B cell (primary cell): ENCODE data around the gene EML3. TPM values are rescaled to one million over a fixed set of nuclear protein-coding genes. Genes with fewer than 3 reads are reported as not detected.
A peak's percentile ranks its signal among the peaks of the same experiment; 100 is the strongest.

Source experiments
- ATAC-seq: fragments of 200-7000 bp; cut with Tn5 transposase; one replicate; pipeline ENCODE4 v1.10.0; 2021; ENCODE audit warnings: low read depth, mild to moderate bottlenecking, moderate number of reproducible peaks, moderate library complexity
- CTCF ChIA-PET: fragments of 350-600 bp; sonication (Branson Sonifier 250); formaldehyde crosslinking; loops from one replicate; lab custom pipeline; 2021; ENCODE audit warnings: antibody characterized with exemption, inconsistent platforms; lab: Charles Lee
- POLR2A ChIA-PET: fragments of 350-600 bp; sonication (Branson Sonifier 250); formaldehyde crosslinking; loops from one replicate; lab custom pipeline; 2021; ENCODE audit warnings: antibody characterized with exemption; lab: Charles Lee
- DNase-seq: peaks from one replicate; pipeline ENCODE4 v3.0.0; 2013
- H2AFZ ChIP-seq: 2 replicates; pipeline ENCODE4 v1.6.1; 2012; ENCODE audit warnings: mild to moderate bottlenecking, low read depth, low read length; ENCODE audit not compliant: insufficient read depth, poor library complexity, severe bottlenecking
- H3K27ac ChIP-seq, 2 donors: 1 replicate in 1 of 2; 2 replicates in 1 of 2; pipeline ENCODE4 v1.5.1; 2012 to 2013; ENCODE audit warnings: low read length in 2 of 2, mild to moderate bottlenecking in 2 of 2, moderate library complexity in 1 of 2
- H3K27me3 ChIP-seq, 4 experiments: fragments of 200-600 bp in 1 of 4; sonication (generic) in 1 of 4; replicated peaks in 1 of 4; 1 replicate in 2 of 4; 2 replicates in 2 of 4; pipeline versions ENCODE4 v1.6.1 to v1.7.0; 2013 to 2016; ENCODE audit warnings: low read length in 3 of 4, mild to moderate bottlenecking in 2 of 4, mixed read lengths in 1 of 4, moderate library complexity in 1 of 4; ENCODE audit not compliant: insufficient read depth in 4 of 4, control insufficient read depth in 3 of 4; ENCODE audit errors: control extremely low read depth in 1 of 4
- H3K36me3 ChIP-seq, 2 experiments: replicated peaks in 1 of 2; 1 replicate in 1 of 2; 2 replicates in 1 of 2; pipeline versions ENCODE4 v1.6.1 to v1.7.1; 2013; ENCODE audit warnings: low read length in 1 of 2; ENCODE audit not compliant: insufficient read depth in 2 of 2, control insufficient read depth in 1 of 2; ENCODE audit errors: control extremely low read depth in 1 of 2, extremely low read depth in 1 of 2
- H3K4me1 ChIP-seq, 2 donors: fragments of 200-600 bp in 1 of 2; sonication (generic) in 1 of 2; 1 replicate in 1 of 2; 2 replicates in 1 of 2; pipeline versions ENCODE4 v1.5.1 to v1.6.1; 2013 to 2017; ENCODE audit warnings: low read length in 2 of 2; ENCODE audit not compliant: control insufficient read depth in 2 of 2, insufficient read depth in 2 of 2
- H3K4me2 ChIP-seq: replicated peaks from 2 replicates; pipeline ENCODE3; 2012; ENCODE audit warnings: mild to moderate bottlenecking, low read depth, low read length; ENCODE audit not compliant: poor library complexity, severe bottlenecking
- H3K4me3 ChIP-seq, 5 experiments: fragments of 200-600 bp in 1 of 5; sonication (generic) in 1 of 5; 1 replicate in 3 of 5; 2 replicates in 2 of 5; pipeline versions ENCODE4 v1.5.1 to v1.7.0; 2011 to 2016; ENCODE audit warnings: low read length in 4 of 5, mild to moderate bottlenecking in 4 of 5, low read depth in 2 of 5, control low read depth in 1 of 5, moderate library complexity in 1 of 5; ENCODE audit not compliant: insufficient read depth in 1 of 5; ENCODE audit errors: control extremely low read depth in 1 of 5, extremely low read depth in 1 of 5
- H3K79me2 ChIP-seq: fragments of 200-600 bp; sonication (generic); one replicate; pipeline ENCODE4 v1.6.0; 2016; ENCODE audit warnings: low read length; ENCODE audit not compliant: control insufficient read depth, insufficient read depth
- H3K9ac ChIP-seq: fragments of 200-600 bp; sonication (generic); 2 replicates; pipeline ENCODE4 v1.6.1; 2017; ENCODE audit warnings: mild to moderate bottlenecking, low read length, moderate library complexity
- H3K9me3 ChIP-seq, 3 donors: one replicate each; pipeline versions ENCODE4 v1.6.1 to v1.7.1; 2013; ENCODE audit warnings: low read length in 2 of 3; ENCODE audit not compliant: control insufficient read depth in 2 of 3, insufficient read depth in 1 of 3; ENCODE audit errors: control extremely low read depth in 1 of 3
- H4K20me1 ChIP-seq: 2 replicates; pipeline ENCODE4 v1.6.0; 2012; ENCODE audit warnings: mild to moderate bottlenecking, low read length; ENCODE audit not compliant: insufficient read depth, control insufficient read depth, poor library complexity, severe bottlenecking
- H3K27ac Mint-ChIP-seq: one replicate; pipeline ENCODE4 v1.8.0; 2021; ENCODE audit warnings: mixed read lengths
- H3K27me3 Mint-ChIP-seq: one replicate; pipeline ENCODE4 v1.8.0; 2021; ENCODE audit warnings: mixed read lengths
- H3K4me1 Mint-ChIP-seq: one replicate; pipeline ENCODE4 v1.8.0; 2021; ENCODE audit warnings: mixed read lengths
- H3K4me3 Mint-ChIP-seq: one replicate; pipeline ENCODE4 v1.8.0; 2021; ENCODE audit warnings: mixed read lengths
- H3K9me3 Mint-ChIP-seq: one replicate; pipeline ENCODE4 v1.8.0; 2022; ENCODE audit warnings: mixed read lengths; ENCODE audit not compliant: insufficient read depth
- EZH2 ChIP-seq: IDR thresholded peaks from 2 replicates; pipeline ENCODE4 v1.6.1; 2012; ENCODE audit warnings: borderline replicate concordance, low read depth, mild to moderate bottlenecking, moderate library complexity, low read length; ENCODE audit not compliant: insufficient read depth, poor library complexity, severe bottlenecking
- WGBS: methylation state at CpG from one replicate; pipeline ENCODE4 v1.1.5; 2013; ENCODE audit warnings: missing lambda C conversion rate; ENCODE audit not compliant: insufficient coverage; 5-methylcytosine and 5-hydroxymethylcytosine counted together
- intact Hi-C: fragments of 100-400 bp; cut with micrococcal nuclease; formaldehyde crosslinking; loops from one replicate; pipeline ENCODE4 v1.10.0; 2022
- polyA plus RNA-seq: library from polyadenylated mRNA; depleted of rRNA; stranded (reverse); fragments of >200 nt; gene quantifications from 2 replicates; pipeline ENCODE4 v1.2.3, GENCODE V29; 2012
- total RNA-seq, 2 donors: library from RNA; stranded (reverse); fragments of 120-200 nt in 1 of 2; gene quantifications; 1 replicate in 1 of 2; 2 replicates in 1 of 2; pipeline versions ENCODE4 v1.2.3 to v1.2.4, GENCODE V29; 2013 to 2022
- TF ChIP-seq, protein P1 (sequence below): fragments of 200-600 bp; IDR thresholded peaks from one replicate; pipeline ENCODE4 v1.8.0; 2022; ENCODE audit warnings: antibody characterized with exemption, mild to moderate bottlenecking

EML3 gene
- total and polyA plus RNA-seq, 2 donors (not counting 1 experiment from before 2014, with no cell fraction given): 127 to 128 TPM

DNA sequence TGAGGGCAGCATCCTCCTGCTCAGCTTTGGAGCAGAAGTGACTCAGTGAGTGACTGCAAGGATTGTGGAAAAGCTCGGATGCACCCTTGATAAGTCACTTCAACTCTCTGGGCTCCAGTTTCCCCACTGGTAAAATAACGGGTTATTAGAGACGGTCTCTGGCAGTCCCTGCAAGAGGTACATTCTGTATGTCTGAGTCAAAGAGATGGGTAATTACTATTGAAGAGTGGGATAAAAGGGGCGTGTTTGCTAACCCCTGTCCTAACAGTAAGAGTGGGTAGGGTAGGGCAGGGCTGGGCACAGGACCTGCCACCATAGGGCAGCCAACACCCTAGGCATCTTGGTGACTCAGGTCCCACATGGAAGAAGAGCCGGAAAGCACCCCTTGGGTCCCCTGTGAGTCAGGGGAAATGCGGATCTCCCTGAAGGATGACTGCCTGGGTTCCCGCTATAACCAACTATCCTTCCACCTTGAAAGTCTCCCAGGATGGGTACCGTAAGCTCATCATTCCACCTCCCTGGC lies 58.7 kb downstream of the EML3 start:
- no peaks in the 10 kb centered on the region for H3K27me3 ChIP-seq
- Mint-ChIP-seq H3K27ac (peak overlapping the region; percentile 96), H3K9me3 (no peaks in the 10 kb centered on the region), H3K4me3 (peak overlapping the region; percentile 70), H3K4me1 (peaks cover 77% of the 10 kb centered on the region), H3K27me3 (no peaks in the 10 kb centered on the region)
- H3K79me2 ChIP-seq: peaks cover 19% of the 10 kb centered on the region
- 93% methylated on average over 7 of the region's 8 CpGs for WGBS
- intact Hi-C loops: loop anchor here (2.0 kb wide), 1 partner anchor 673 kb away; no protein-coding TSS in a partner anchor
- peak overlapping the region; percentile 98 to 99 for H3K27ac ChIP-seq
- ChIA-PET POLR2A (interaction anchor here (0.7 to 9.3 kb wide), 4 partner anchors 12 to 288 kb away, joined by 4 to 119 read pairs (median 10); partner anchors contain the start of genes EEF1G and TUT1), CTCF (interaction anchor here (1.1 to 13.2 kb wide), 4 partner anchors 14 to 129 kb away, joined by 3 to 376 read pairs (median 172); partner anchors contain the start of gene TUT1)
- H3K9me3 ChIP-seq: no peaks in the 10 kb centered on the region
- ATAC-seq: no peak
- no peaks in the 10 kb centered on the region for H4K20me1 ChIP-seq
- no peak overlapping the region for H3K4me3 ChIP-seq
- no peak overlapping the region for H2AFZ ChIP-seq
- peaks cover 2 to 7% of the 10 kb centered on the region in 2 experiments for H3K36me3 ChIP-seq
- peak overlapping the region; percentile 74 for H3K4me2 ChIP-seq
- H3K9ac ChIP-seq: peak overlapping the region; percentile 54
- DNase-seq: no peak
- TF ChIP-seq, protein P1, sequence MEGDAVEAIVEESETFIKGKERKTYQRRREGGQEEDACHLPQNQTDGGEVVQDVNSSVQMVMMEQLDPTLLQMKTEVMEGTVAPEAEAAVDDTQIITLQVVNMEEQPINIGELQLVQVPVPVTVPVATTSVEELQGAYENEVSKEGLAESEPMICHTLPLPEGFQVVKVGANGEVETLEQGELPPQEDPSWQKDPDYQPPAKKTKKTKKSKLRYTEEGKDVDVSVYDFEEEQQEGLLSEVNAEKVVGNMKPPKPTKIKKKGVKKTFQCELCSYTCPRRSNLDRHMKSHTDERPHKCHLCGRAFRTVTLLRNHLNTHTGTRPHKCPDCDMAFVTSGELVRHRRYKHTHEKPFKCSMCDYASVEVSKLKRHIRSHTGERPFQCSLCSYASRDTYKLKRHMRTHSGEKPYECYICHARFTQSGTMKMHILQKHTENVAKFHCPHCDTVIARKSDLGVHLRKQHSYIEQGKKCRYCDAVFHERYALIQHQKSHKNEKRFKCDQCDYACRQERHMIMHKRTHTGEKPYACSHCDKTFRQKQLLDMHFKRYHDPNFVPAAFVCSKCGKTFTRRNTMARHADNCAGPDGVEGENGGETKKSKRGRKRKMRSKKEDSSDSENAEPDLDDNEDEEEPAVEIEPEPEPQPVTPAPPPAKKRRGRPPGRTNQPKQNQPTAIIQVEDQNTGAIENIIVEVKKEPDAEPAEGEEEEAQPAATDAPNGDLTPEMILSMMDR: no peak
- no peak for TF ChIP-seq EZH2
- peaks cover 78 to 89% of the 10 kb centered on the region in 2 donors for H3K4me1 ChIP-seq
